Activated T-helper 1 cell treated with anti-CD3 and anti-CD28 coated beads, Interleukin-2, amount 50 U/mL, for 16 hours (primary cell): ENCODE data around the gene IER5.

Experiments
- DNase-seq, 2 donors: peaks; one replicate each; pipeline ENCODE4 v3.0.0-alpha.2; 2020; ENCODE audit warnings: low read depth in 1 of 2, low spot score in 1 of 2

IER5 gene

GRCh38 chr1:181133969-181134418, 45.5 kb downstream of the IER5 start:
- DNase-seq: no peak

GRCh38 chr1:181134543-181135436, 46.3 kb downstream of the IER5 start:
- DNase-seq: no peak

- no peak for DNase-seq
Measured at GRCh38 chr1:181135437-181135731, 46.9 kb downstream of the IER5 start.

- DNase-seq: no peak
Measured at GRCh38 chr1:181135815-181136737, 47.6 kb downstream of the IER5 start.

- DNase-seq: no peak
Measured at GRCh38 chr1:181136738-181137122, 48.2 kb downstream of the IER5 start.

- no peak for DNase-seq
Measured at GRCh38 chr1:181137217-181137743, 48.8 kb downstream of the IER5 start.

GRCh38 chr1:181139631-181140061, 51.1 kb downstream of the IER5 start:
- no peak for DNase-seq

GRCh38 chr1:181140398-181140797, 51.9 kb downstream of the IER5 start:
- DNase-seq: no peak

- no peak for DNase-seq
Measured at GRCh38 chr1:181140891-181141290, 52.4 kb downstream of the IER5 start.

GRCh38 chr1:181141431-181141910, 53.0 kb downstream of the IER5 start:
- peak in 1 of 2 donors; percentile 32 for DNase-seq
